B cell (primary cell): ENCODE data around the gene ZFAND4. TPM values are rescaled to one million over a fixed set of nuclear protein-coding genes. Genes with fewer than 3 reads are reported as not detected.

Source experiments
- ATAC-seq: fragments of 200-7000 bp; cut with Tn5 transposase; one replicate; pipeline ENCODE4 v1.10.0; 2021; ENCODE audit warnings: low read depth, mild to moderate bottlenecking, moderate number of reproducible peaks, moderate library complexity
- CTCF ChIA-PET: fragments of 350-600 bp; sonication (Branson Sonifier 250); formaldehyde crosslinking; loops from one replicate; lab custom pipeline; 2021; ENCODE audit warnings: antibody characterized with exemption, inconsistent platforms; lab: Charles Lee
- POLR2A ChIA-PET: fragments of 350-600 bp; sonication (Branson Sonifier 250); formaldehyde crosslinking; loops from one replicate; lab custom pipeline; 2021; ENCODE audit warnings: antibody characterized with exemption; lab: Charles Lee
- DNase-seq: peaks from one replicate; pipeline ENCODE4 v3.0.0; 2013
- H2AFZ ChIP-seq: 2 replicates; pipeline ENCODE4 v1.6.1; 2012; ENCODE audit warnings: mild to moderate bottlenecking, low read depth, low read length; ENCODE audit not compliant: insufficient read depth, poor library complexity, severe bottlenecking
- H3K27ac ChIP-seq, 2 donors: 1 replicate in 1 of 2; 2 replicates in 1 of 2; pipeline ENCODE4 v1.5.1; 2012 to 2013; ENCODE audit warnings: low read length in 2 of 2, mild to moderate bottlenecking in 2 of 2, moderate library complexity in 1 of 2
- H3K27me3 ChIP-seq, 4 experiments: fragments of 200-600 bp in 1 of 4; sonication (generic) in 1 of 4; replicated peaks in 1 of 4; 1 replicate in 2 of 4; 2 replicates in 2 of 4; pipeline versions ENCODE4 v1.6.1 to v1.7.0; 2013 to 2016; ENCODE audit warnings: low read length in 3 of 4, mild to moderate bottlenecking in 2 of 4, mixed read lengths in 1 of 4, moderate library complexity in 1 of 4; ENCODE audit not compliant: insufficient read depth in 4 of 4, control insufficient read depth in 3 of 4; ENCODE audit errors: control extremely low read depth in 1 of 4
- H3K36me3 ChIP-seq, 2 experiments: replicated peaks in 1 of 2; 1 replicate in 1 of 2; 2 replicates in 1 of 2; pipeline versions ENCODE4 v1.6.1 to v1.7.1; 2013; ENCODE audit warnings: low read length in 1 of 2; ENCODE audit not compliant: insufficient read depth in 2 of 2, control insufficient read depth in 1 of 2; ENCODE audit errors: control extremely low read depth in 1 of 2, extremely low read depth in 1 of 2
- H3K4me1 ChIP-seq, 2 donors: fragments of 200-600 bp in 1 of 2; sonication (generic) in 1 of 2; 1 replicate in 1 of 2; 2 replicates in 1 of 2; pipeline versions ENCODE4 v1.5.1 to v1.6.1; 2013 to 2017; ENCODE audit warnings: low read length in 2 of 2; ENCODE audit not compliant: control insufficient read depth in 2 of 2, insufficient read depth in 2 of 2
- H3K4me2 ChIP-seq: replicated peaks from 2 replicates; pipeline ENCODE3; 2012; ENCODE audit warnings: mild to moderate bottlenecking, low read depth, low read length; ENCODE audit not compliant: poor library complexity, severe bottlenecking
- H3K4me3 ChIP-seq, 5 experiments: fragments of 200-600 bp in 1 of 5; sonication (generic) in 1 of 5; 1 replicate in 3 of 5; 2 replicates in 2 of 5; pipeline versions ENCODE4 v1.5.1 to v1.7.0; 2011 to 2016; ENCODE audit warnings: low read length in 4 of 5, mild to moderate bottlenecking in 4 of 5, low read depth in 2 of 5, control low read depth in 1 of 5, moderate library complexity in 1 of 5; ENCODE audit not compliant: insufficient read depth in 1 of 5; ENCODE audit errors: control extremely low read depth in 1 of 5, extremely low read depth in 1 of 5
- H3K79me2 ChIP-seq: fragments of 200-600 bp; sonication (generic); one replicate; pipeline ENCODE4 v1.6.0; 2016; ENCODE audit warnings: low read length; ENCODE audit not compliant: control insufficient read depth, insufficient read depth
- H3K9ac ChIP-seq: fragments of 200-600 bp; sonication (generic); 2 replicates; pipeline ENCODE4 v1.6.1; 2017; ENCODE audit warnings: mild to moderate bottlenecking, low read length, moderate library complexity
- H3K9me3 ChIP-seq, 3 donors: one replicate each; pipeline versions ENCODE4 v1.6.1 to v1.7.1; 2013; ENCODE audit warnings: low read length in 2 of 3; ENCODE audit not compliant: control insufficient read depth in 2 of 3, insufficient read depth in 1 of 3; ENCODE audit errors: control extremely low read depth in 1 of 3
- H4K20me1 ChIP-seq: 2 replicates; pipeline ENCODE4 v1.6.0; 2012; ENCODE audit warnings: mild to moderate bottlenecking, low read length; ENCODE audit not compliant: insufficient read depth, control insufficient read depth, poor library complexity, severe bottlenecking
- H3K27ac Mint-ChIP-seq: one replicate; pipeline ENCODE4 v1.8.0; 2021; ENCODE audit warnings: mixed read lengths
- H3K27me3 Mint-ChIP-seq: one replicate; pipeline ENCODE4 v1.8.0; 2021; ENCODE audit warnings: mixed read lengths
- H3K4me1 Mint-ChIP-seq: one replicate; pipeline ENCODE4 v1.8.0; 2021; ENCODE audit warnings: mixed read lengths
- H3K4me3 Mint-ChIP-seq: one replicate; pipeline ENCODE4 v1.8.0; 2021; ENCODE audit warnings: mixed read lengths
- H3K9me3 Mint-ChIP-seq: one replicate; pipeline ENCODE4 v1.8.0; 2022; ENCODE audit warnings: mixed read lengths; ENCODE audit not compliant: insufficient read depth
- CTCF ChIP-seq: fragments of 200-600 bp; IDR thresholded peaks from one replicate; pipeline ENCODE4 v1.8.0; 2022; ENCODE audit warnings: antibody characterized with exemption, mild to moderate bottlenecking
- EZH2 ChIP-seq: IDR thresholded peaks from 2 replicates; pipeline ENCODE4 v1.6.1; 2012; ENCODE audit warnings: borderline replicate concordance, low read depth, mild to moderate bottlenecking, moderate library complexity, low read length; ENCODE audit not compliant: insufficient read depth, poor library complexity, severe bottlenecking
- WGBS: methylation state at CpG from one replicate; pipeline ENCODE4 v1.1.5; 2013; ENCODE audit warnings: missing lambda C conversion rate; ENCODE audit not compliant: insufficient coverage; 5-methylcytosine and 5-hydroxymethylcytosine counted together
- intact Hi-C: fragments of 100-400 bp; cut with micrococcal nuclease; formaldehyde crosslinking; loops from one replicate; pipeline ENCODE4 v1.10.0; 2022
- polyA plus RNA-seq: library from polyadenylated mRNA; depleted of rRNA; stranded (reverse); fragments of >200 nt; gene quantifications from 2 replicates; pipeline ENCODE4 v1.2.3, GENCODE V29; 2012
- total RNA-seq, 2 donors: library from RNA; stranded (reverse); fragments of 120-200 nt in 1 of 2; gene quantifications; 1 replicate in 1 of 2; 2 replicates in 1 of 2; pipeline versions ENCODE4 v1.2.3 to v1.2.4, GENCODE V29; 2013 to 2022

ZFAND4 gene
- total and polyA plus RNA-seq, 2 donors (not counting 1 experiment from before 2014, with no cell fraction given), result 7.9 to 23.4 TPM

GRCh38 chr10:45589868-45590267, 82.7 kb downstream of the ZFAND4 start:
- Mint-ChIP-seq H3K27me3 (no peaks in the 10 kb centered on the region), H3K9me3 (peaks cover 8% of the 10 kb centered on the region), H3K4me1 (peaks cover 42% of the 10 kb centered on the region), H3K4me3 (no peak overlapping the region), H3K27ac (no peak overlapping the region)
- CTCF ChIA-PET, result interaction anchor here (1.3 kb wide), 1 partner anchor 9 kb away, joined by 3 read pairs; no protein-coding TSS in a partner anchor
- Histone ChIP-seq H3K27ac (no peak overlapping the region), H3K4me3 (no peak overlapping the region), H3K9me3 (peaks cover 0 to 8% (median 2%) of the 10 kb centered on the region in 3 donors), H2AFZ (no peak overlapping the region), H3K79me2 (peaks cover 77% of the 10 kb centered on the region), H3K36me3 (peaks cover 0 to 17% of the 10 kb centered on the region in 2 experiments), H4K20me1 (no peaks in the 10 kb centered on the region), H3K4me2 (no peak overlapping the region), H3K9ac (no peak overlapping the region), H3K27me3 (no peaks in the 10 kb centered on the region), H3K4me1 (peaks cover 22% of the 10 kb centered on the region in 2 donors)
- TF ChIP-seq CTCF, result no peak
- TF ChIP-seq EZH2, result no peak
- intact Hi-C loops, result loop anchor here (5.0 kb wide), 2 partner anchors 137 to 338 kb away; partner anchors contain the start of gene WASHC2C
- POLR2A ChIA-PET, result no interaction called here
- ATAC-seq (no peak), DNase-seq (no peak)
- WGBS, result no CpG with 5 or more reads among the region's 2 CpGs

GRCh38 chr10:45589009-45589408, 83.6 kb downstream of the ZFAND4 start:
- ATAC-seq, result no peak
- H4K20me1 ChIP-seq, result no peaks in the 10 kb centered on the region
- H3K4me1 Mint-ChIP-seq, result peaks cover 44% of the 10 kb centered on the region
- no peaks in the 10 kb centered on the region for H3K27me3 ChIP-seq
- peaks cover 81% of the 10 kb centered on the region for H3K79me2 ChIP-seq
- ChIA-PET POLR2A (interaction anchor here (0.7 kb wide), 1 partner anchor 127 kb away, joined by 7 read pairs; no protein-coding TSS in a partner anchor), CTCF (interaction anchor here (1.3 kb wide), 1 partner anchor 9 kb away, joined by 3 read pairs; no protein-coding TSS in a partner anchor)
- peaks cover 21 to 22% of the 10 kb centered on the region in 2 donors for H3K4me1 ChIP-seq
- H3K9me3 Mint-ChIP-seq, result peaks cover 13% of the 10 kb centered on the region
- no peak for DNase-seq
- H3K9me3 ChIP-seq, result peaks cover 0 to 14% (median 2%) of the 10 kb centered on the region in 3 donors
- H3K4me3 Mint-ChIP-seq, result no peak overlapping the region
- TF ChIP-seq EZH2 (no peak), CTCF (no peak)
- intact Hi-C loops, result no loop called here
- peaks cover 0 to 18% of the 10 kb centered on the region in 2 experiments for H3K36me3 ChIP-seq
- no peak overlapping the region for H3K27ac Mint-ChIP-seq
- H2AFZ ChIP-seq, result no peak overlapping the region
- H3K27me3 Mint-ChIP-seq, result no peaks in the 10 kb centered on the region
- no peak overlapping the region for H3K4me2 ChIP-seq
- no peak overlapping the region for H3K9ac ChIP-seq
- no peak overlapping the region for H3K27ac ChIP-seq
- no peak overlapping the region for H3K4me3 ChIP-seq
